ENCODE results near the gene STARD10.

The STARD10 gene

GRCh38 chr11:72751116-72752087 lies 42.4 kb downstream of the STARD10 start:
- Histone ChIP-seq H3K4me2 (ENCODE audit: low read length) (peak overlapping the region; percentile 96), H2AFZ (ENCODE audit: low read depth, low read length) (0 out of 2 replicates have a peak overlapping the region, but pooled peaks have one; percentile 12), H3K79me2 (ENCODE audit: low read length) (peaks cover 24% of the 10 kb centered on the region), H3K27ac (ENCODE audit: low read length) (peak overlapping the region; percentile 5), H4K20me1 (ENCODE audit: insufficient read depth, low read length) (no peaks in the 10 kb centered on the region), H3K9ac (ENCODE audit: low read length) (peak overlapping the region; percentile 74), H3K4me3 (ENCODE audit: low read length) (peak overlapping the region; percentile 82), H3K36me3 (replicated peaks; ENCODE audit: low read depth, low read length) (no peaks in the 10 kb centered on the region), H3K9me3 (ENCODE audit: insufficient read depth, low read length) (no peaks in the 10 kb centered on the region), H3K27me3 (ENCODE audit: low read depth, low read length) (no peaks in the 10 kb centered on the region), H3K4me1 (ENCODE audit: low read length) (peaks cover 16% of the 10 kb centered on the region)
- TF ChIP-seq EZH2phosphoT487 (IDR thresholded peaks at IDR 0.05; ENCODE audit: low read depth) = no peak
- TF ChIP-seq CTCF (IDR thresholded peaks at IDR 0.05; ENCODE audit: low read depth, low read length) = no peak

GRCh38 chr11:72750556-72751115 lies 43.2 kb downstream of the STARD10 start:
- peaks cover 16% of the 10 kb centered on the region for H3K4me1 ChIP-seq (ENCODE audit: low read length)
- TF ChIP-seq CTCF (IDR thresholded peaks at IDR 0.05; ENCODE audit: low read depth, low read length) = no peak
- TF ChIP-seq EZH2phosphoT487 (IDR thresholded peaks at IDR 0.05; ENCODE audit: low read depth) = no peak
- peak overlapping the region; percentile 82; the same call in 1 of the 2 replicates for H3K4me3 ChIP-seq (ENCODE audit: low read length)
- H3K79me2 ChIP-seq (ENCODE audit: low read length) = peaks cover 24% of the 10 kb centered on the region
- H3K4me2 ChIP-seq (ENCODE audit: low read length) = peak overlapping the region; percentile 96
- H3K9ac ChIP-seq (ENCODE audit: low read length) = no peak overlapping the region; the same call in 1 of the 2 replicates
- H3K27ac ChIP-seq (ENCODE audit: low read length) = no peak overlapping the region
- no peak overlapping the region for H2AFZ ChIP-seq (ENCODE audit: low read depth, low read length)
- no peaks in the 10 kb centered on the region for H3K36me3 ChIP-seq (replicated peaks; ENCODE audit: low read depth, low read length)
- H4K20me1 ChIP-seq (ENCODE audit: insufficient read depth, low read length) = no peaks in the 10 kb centered on the region
- H3K9me3 ChIP-seq (ENCODE audit: insufficient read depth, low read length) = no peaks in the 10 kb centered on the region
- H3K27me3 ChIP-seq (ENCODE audit: low read depth, low read length) = no peaks in the 10 kb centered on the region

GRCh38 chr11:72750086-72750485 lies 43.8 kb downstream of the STARD10 start:
- Histone ChIP-seq H3K4me3 (ENCODE audit: low read length) (no peak overlapping the region), H2AFZ (ENCODE audit: low read depth, low read length) (no peak overlapping the region), H3K4me2 (ENCODE audit: low read length) (no peak overlapping the region), H3K36me3 (replicated peaks; ENCODE audit: low read depth, low read length) (no peaks in the 10 kb centered on the region), H3K79me2 (ENCODE audit: low read length) (peaks cover 24% of the 10 kb centered on the region), H4K20me1 (ENCODE audit: insufficient read depth, low read length) (no peaks in the 10 kb centered on the region), H3K27me3 (ENCODE audit: low read depth, low read length) (no peaks in the 10 kb centered on the region), H3K27ac (ENCODE audit: low read length) (no peak overlapping the region), H3K4me1 (ENCODE audit: low read length) (peaks cover 16% of the 10 kb centered on the region), H3K9me3 (ENCODE audit: insufficient read depth, low read length) (no peaks in the 10 kb centered on the region), H3K9ac (ENCODE audit: low read length) (no peak overlapping the region)
- no peak for TF ChIP-seq EZH2phosphoT487 (IDR thresholded peaks at IDR 0.05; ENCODE audit: low read depth)
- TF ChIP-seq CTCF (IDR thresholded peaks at IDR 0.05; ENCODE audit: low read depth, low read length) = no peak

- no peak for TF ChIP-seq CTCF (IDR thresholded peaks at IDR 0.05; ENCODE audit: low read depth, low read length)
- TF ChIP-seq EZH2phosphoT487 (IDR thresholded peaks at IDR 0.05; ENCODE audit: low read depth) = no peak
- Histone ChIP-seq H3K4me1 (ENCODE audit: low read length) (peaks cover 23% of the 10 kb centered on the region), H3K36me3 (replicated peaks; ENCODE audit: low read depth, low read length) (no peaks in the 10 kb centered on the region), H3K4me3 (ENCODE audit: low read length) (no peak overlapping the region), H3K27ac (ENCODE audit: low read length) (no peak overlapping the region), H4K20me1 (ENCODE audit: insufficient read depth, low read length) (peaks cover 4% of the 10 kb centered on the region; the same call in 1 of the 2 replicates), H3K4me2 (ENCODE audit: low read length) (no peak overlapping the region), H3K9me3 (ENCODE audit: insufficient read depth, low read length) (no peaks in the 10 kb centered on the region), H3K79me2 (ENCODE audit: low read length) (peaks cover 24% of the 10 kb centered on the region), H3K27me3 (ENCODE audit: low read depth, low read length) (no peaks in the 10 kb centered on the region), H2AFZ (ENCODE audit: low read depth, low read length) (no peak overlapping the region), H3K9ac (ENCODE audit: low read length) (no peak overlapping the region)
Observed at GRCh38 chr11:72747289-72747855, 46.5 kb downstream of the STARD10 start.
